B cell (primary cell): ENCODE results near the gene TTC27. TPM values are rescaled to one million over a fixed set of nuclear protein-coding genes. Genes with fewer than 3 reads are reported as not detected.

Experiments
- ATAC-seq: fragments of 200-7000 bp; cut with Tn5 transposase; one replicate; pipeline ENCODE4 v1.10.0; 2021; ENCODE audit warnings: low read depth, mild to moderate bottlenecking, moderate number of reproducible peaks, moderate library complexity
- CTCF ChIA-PET: fragments of 350-600 bp; sonication (Branson Sonifier 250); formaldehyde crosslinking; loops from one replicate; lab custom pipeline; 2021; ENCODE audit warnings: antibody characterized with exemption, inconsistent platforms; lab: Charles Lee
- POLR2A ChIA-PET: fragments of 350-600 bp; sonication (Branson Sonifier 250); formaldehyde crosslinking; loops from one replicate; lab custom pipeline; 2021; ENCODE audit warnings: antibody characterized with exemption; lab: Charles Lee
- DNase-seq: peaks from one replicate; pipeline ENCODE4 v3.0.0; 2013
- H2AFZ ChIP-seq: 2 replicates; pipeline ENCODE4 v1.6.1; 2012; ENCODE audit warnings: mild to moderate bottlenecking, low read depth, low read length; ENCODE audit not compliant: insufficient read depth, poor library complexity, severe bottlenecking
- H3K27ac ChIP-seq, 2 donors: 1 replicate in 1 of 2; 2 replicates in 1 of 2; pipeline ENCODE4 v1.5.1; 2012 to 2013; ENCODE audit warnings: low read length in 2 of 2, mild to moderate bottlenecking in 2 of 2, moderate library complexity in 1 of 2
- H3K27me3 ChIP-seq, 4 experiments: fragments of 200-600 bp in 1 of 4; sonication (generic) in 1 of 4; replicated peaks in 1 of 4; 1 replicate in 2 of 4; 2 replicates in 2 of 4; pipeline versions ENCODE4 v1.6.1 to v1.7.0; 2013 to 2016; ENCODE audit warnings: low read length in 3 of 4, mild to moderate bottlenecking in 2 of 4, mixed read lengths in 1 of 4, moderate library complexity in 1 of 4; ENCODE audit not compliant: insufficient read depth in 4 of 4, control insufficient read depth in 3 of 4; ENCODE audit errors: control extremely low read depth in 1 of 4
- H3K36me3 ChIP-seq, 2 experiments: replicated peaks in 1 of 2; 1 replicate in 1 of 2; 2 replicates in 1 of 2; pipeline versions ENCODE4 v1.6.1 to v1.7.1; 2013; ENCODE audit warnings: low read length in 1 of 2; ENCODE audit not compliant: insufficient read depth in 2 of 2, control insufficient read depth in 1 of 2; ENCODE audit errors: control extremely low read depth in 1 of 2, extremely low read depth in 1 of 2
- H3K4me1 ChIP-seq, 2 donors: fragments of 200-600 bp in 1 of 2; sonication (generic) in 1 of 2; 1 replicate in 1 of 2; 2 replicates in 1 of 2; pipeline versions ENCODE4 v1.5.1 to v1.6.1; 2013 to 2017; ENCODE audit warnings: low read length in 2 of 2; ENCODE audit not compliant: control insufficient read depth in 2 of 2, insufficient read depth in 2 of 2
- H3K4me2 ChIP-seq: replicated peaks from 2 replicates; pipeline ENCODE3; 2012; ENCODE audit warnings: mild to moderate bottlenecking, low read depth, low read length; ENCODE audit not compliant: poor library complexity, severe bottlenecking
- H3K4me3 ChIP-seq, 5 experiments: fragments of 200-600 bp in 1 of 5; sonication (generic) in 1 of 5; 1 replicate in 3 of 5; 2 replicates in 2 of 5; pipeline versions ENCODE4 v1.5.1 to v1.7.0; 2011 to 2016; ENCODE audit warnings: low read length in 4 of 5, mild to moderate bottlenecking in 4 of 5, low read depth in 2 of 5, control low read depth in 1 of 5, moderate library complexity in 1 of 5; ENCODE audit not compliant: insufficient read depth in 1 of 5; ENCODE audit errors: control extremely low read depth in 1 of 5, extremely low read depth in 1 of 5
- H3K79me2 ChIP-seq: fragments of 200-600 bp; sonication (generic); one replicate; pipeline ENCODE4 v1.6.0; 2016; ENCODE audit warnings: low read length; ENCODE audit not compliant: control insufficient read depth, insufficient read depth
- H3K9ac ChIP-seq: fragments of 200-600 bp; sonication (generic); 2 replicates; pipeline ENCODE4 v1.6.1; 2017; ENCODE audit warnings: mild to moderate bottlenecking, low read length, moderate library complexity
- H3K9me3 ChIP-seq, 3 donors: one replicate each; pipeline versions ENCODE4 v1.6.1 to v1.7.1; 2013; ENCODE audit warnings: low read length in 2 of 3; ENCODE audit not compliant: control insufficient read depth in 2 of 3, insufficient read depth in 1 of 3; ENCODE audit errors: control extremely low read depth in 1 of 3
- H4K20me1 ChIP-seq: 2 replicates; pipeline ENCODE4 v1.6.0; 2012; ENCODE audit warnings: mild to moderate bottlenecking, low read length; ENCODE audit not compliant: insufficient read depth, control insufficient read depth, poor library complexity, severe bottlenecking
- H3K27ac Mint-ChIP-seq: one replicate; pipeline ENCODE4 v1.8.0; 2021; ENCODE audit warnings: mixed read lengths
- H3K27me3 Mint-ChIP-seq: one replicate; pipeline ENCODE4 v1.8.0; 2021; ENCODE audit warnings: mixed read lengths
- H3K4me1 Mint-ChIP-seq: one replicate; pipeline ENCODE4 v1.8.0; 2021; ENCODE audit warnings: mixed read lengths
- H3K4me3 Mint-ChIP-seq: one replicate; pipeline ENCODE4 v1.8.0; 2021; ENCODE audit warnings: mixed read lengths
- H3K9me3 Mint-ChIP-seq: one replicate; pipeline ENCODE4 v1.8.0; 2022; ENCODE audit warnings: mixed read lengths; ENCODE audit not compliant: insufficient read depth
- EZH2 ChIP-seq: IDR thresholded peaks from 2 replicates; pipeline ENCODE4 v1.6.1; 2012; ENCODE audit warnings: borderline replicate concordance, low read depth, mild to moderate bottlenecking, moderate library complexity, low read length; ENCODE audit not compliant: insufficient read depth, poor library complexity, severe bottlenecking
- WGBS: methylation state at CpG from one replicate; pipeline ENCODE4 v1.1.5; 2013; ENCODE audit warnings: missing lambda C conversion rate; ENCODE audit not compliant: insufficient coverage; 5-methylcytosine and 5-hydroxymethylcytosine counted together
- intact Hi-C: fragments of 100-400 bp; cut with micrococcal nuclease; formaldehyde crosslinking; loops from one replicate; pipeline ENCODE4 v1.10.0; 2022
- polyA plus RNA-seq: library from polyadenylated mRNA; depleted of rRNA; stranded (reverse); fragments of >200 nt; gene quantifications from 2 replicates; pipeline ENCODE4 v1.2.3, GENCODE V29; 2012
- total RNA-seq, 2 donors: library from RNA; stranded (reverse); fragments of 120-200 nt in 1 of 2; gene quantifications; 1 replicate in 1 of 2; 2 replicates in 1 of 2; pipeline versions ENCODE4 v1.2.3 to v1.2.4, GENCODE V29; 2013 to 2022
- TF ChIP-seq, protein P1 (sequence below): fragments of 200-600 bp; IDR thresholded peaks from one replicate; pipeline ENCODE4 v1.8.0; 2022; ENCODE audit warnings: antibody characterized with exemption, mild to moderate bottlenecking

TTC27 gene
- total and polyA plus RNA-seq, 2 donors (not counting 1 experiment from before 2014, with no cell fraction given), result 22.7 to 28.5 TPM

DNA sequence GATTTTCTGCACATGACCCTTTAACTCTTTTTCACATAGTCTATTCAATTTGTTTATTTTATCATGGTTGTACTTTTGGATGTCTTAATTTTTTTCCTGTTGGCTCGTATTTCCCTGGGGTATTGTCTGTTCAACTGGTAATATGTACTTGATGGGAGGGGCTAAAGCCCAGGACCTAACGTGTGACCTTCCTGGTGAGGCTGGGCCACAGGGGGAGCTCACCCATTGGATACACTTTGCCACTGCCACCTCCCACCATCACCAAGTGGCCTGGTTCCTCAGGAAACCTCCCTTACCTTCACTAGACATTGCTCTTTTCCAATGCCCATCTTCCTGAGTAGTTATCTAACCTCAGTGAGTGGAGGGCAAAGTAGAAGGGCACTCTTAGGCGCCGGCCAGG is 175.0 kb downstream of the TTC27 start:
- no peak overlapping the region for H3K27ac ChIP-seq
- TF ChIP-seq, protein P1, sequence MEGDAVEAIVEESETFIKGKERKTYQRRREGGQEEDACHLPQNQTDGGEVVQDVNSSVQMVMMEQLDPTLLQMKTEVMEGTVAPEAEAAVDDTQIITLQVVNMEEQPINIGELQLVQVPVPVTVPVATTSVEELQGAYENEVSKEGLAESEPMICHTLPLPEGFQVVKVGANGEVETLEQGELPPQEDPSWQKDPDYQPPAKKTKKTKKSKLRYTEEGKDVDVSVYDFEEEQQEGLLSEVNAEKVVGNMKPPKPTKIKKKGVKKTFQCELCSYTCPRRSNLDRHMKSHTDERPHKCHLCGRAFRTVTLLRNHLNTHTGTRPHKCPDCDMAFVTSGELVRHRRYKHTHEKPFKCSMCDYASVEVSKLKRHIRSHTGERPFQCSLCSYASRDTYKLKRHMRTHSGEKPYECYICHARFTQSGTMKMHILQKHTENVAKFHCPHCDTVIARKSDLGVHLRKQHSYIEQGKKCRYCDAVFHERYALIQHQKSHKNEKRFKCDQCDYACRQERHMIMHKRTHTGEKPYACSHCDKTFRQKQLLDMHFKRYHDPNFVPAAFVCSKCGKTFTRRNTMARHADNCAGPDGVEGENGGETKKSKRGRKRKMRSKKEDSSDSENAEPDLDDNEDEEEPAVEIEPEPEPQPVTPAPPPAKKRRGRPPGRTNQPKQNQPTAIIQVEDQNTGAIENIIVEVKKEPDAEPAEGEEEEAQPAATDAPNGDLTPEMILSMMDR, result no peak
- TF ChIP-seq EZH2, result no peak
- Mint-ChIP-seq H3K9me3 (no peaks in the 10 kb centered on the region), H3K27me3 (no peaks in the 10 kb centered on the region), H3K4me3 (no peak overlapping the region), H3K27ac (no peak overlapping the region), H3K4me1 (no peaks in the 10 kb centered on the region)
- WGBS, result 97% methylated on average over 3 of the region's 4 CpGs
- DNase-seq (no peak), ATAC-seq (no peak)
- no peaks in the 10 kb centered on the region for H3K79me2 ChIP-seq
- intact Hi-C loops, result no loop called here
- H3K36me3 ChIP-seq, result peaks cover 0 to 3% of the 10 kb centered on the region in 2 experiments
- no peaks in the 10 kb centered on the region for H3K27me3 ChIP-seq
- H3K4me3 ChIP-seq, result no peak overlapping the region
- ChIA-PET CTCF (interaction anchor here (1.3 kb wide), 1 partner anchor 32 kb away, joined by 3 read pairs; no protein-coding TSS in a partner anchor), POLR2A (no interaction called here)
- H3K9me3 ChIP-seq, result no peaks in the 10 kb centered on the region
- no peaks in the 10 kb centered on the region for H4K20me1 ChIP-seq
- no peak overlapping the region for H3K9ac ChIP-seq
- no peak overlapping the region for H3K4me2 ChIP-seq
- no peaks in the 10 kb centered on the region for H3K4me1 ChIP-seq
- H2AFZ ChIP-seq, result no peak overlapping the region

DNA sequence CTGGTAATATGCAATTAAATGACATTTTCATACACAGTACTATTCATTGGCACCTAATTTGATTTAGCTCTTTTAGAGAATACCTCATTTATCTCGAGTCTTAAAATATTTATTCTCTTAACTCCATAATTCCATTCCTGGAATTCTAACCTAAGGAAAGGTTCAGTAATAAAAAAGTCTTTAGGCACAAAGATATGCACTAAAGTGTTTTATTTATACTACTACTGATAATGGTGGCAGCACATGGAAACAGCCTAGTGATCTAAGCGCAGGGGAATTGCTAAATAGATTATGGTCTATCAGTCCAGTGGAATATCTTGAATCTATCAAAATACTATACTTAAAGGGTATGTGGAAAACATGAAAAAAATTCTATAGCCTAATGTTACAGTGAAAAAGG is 176.4 kb downstream of the TTC27 start:
- intact Hi-C loops, result no loop called here
- H3K4me3 ChIP-seq, result no peak overlapping the region
- TF ChIP-seq, protein P1, result no peak
- no peak for TF ChIP-seq EZH2
- H3K4me2 ChIP-seq, result no peak overlapping the region
- no peak overlapping the region for H3K4me3 Mint-ChIP-seq
- H4K20me1 ChIP-seq, result no peaks in the 10 kb centered on the region
- no peaks in the 10 kb centered on the region for H3K27me3 ChIP-seq
- no peaks in the 10 kb centered on the region for H3K9me3 Mint-ChIP-seq
- no peak overlapping the region for H2AFZ ChIP-seq
- DNase-seq (no peak), ATAC-seq (no peak)
- H3K4me1 ChIP-seq, result no peaks in the 10 kb centered on the region
- peaks cover 0 to 7% of the 10 kb centered on the region in 2 experiments for H3K36me3 ChIP-seq
- no peaks in the 10 kb centered on the region for H3K79me2 ChIP-seq
- ChIA-PET CTCF (no interaction called here), POLR2A (no interaction called here)
- H3K27ac Mint-ChIP-seq, result no peak overlapping the region
- no CpG with 5 or more reads among the region's 2 CpGs for WGBS
- H3K27ac ChIP-seq, result no peak overlapping the region
- no peak overlapping the region for H3K9ac ChIP-seq
- no peaks in the 10 kb centered on the region for H3K4me1 Mint-ChIP-seq
- no peaks in the 10 kb centered on the region for H3K9me3 ChIP-seq
- no peaks in the 10 kb centered on the region for H3K27me3 Mint-ChIP-seq
